ENCODE measurements around the gene PRKAG2.

GRCh38 chr7:151832656-151833055 is 44.3 kb downstream of the PRKAG2 start:
- no peak for TF ChIP-seq CTCF (IDR thresholded peaks at IDR 0.05; ENCODE audit: low read depth, low read length, missing input control)
- TF ChIP-seq SP1 (IDR thresholded peaks at IDR 0.05): no peak
- no peak for TF ChIP-seq GABPA (IDR thresholded peaks at IDR 0.05 in 1 of 2, conservative IDR thresholded peaks at IDR 0.05 in 1 of 2)
- no peak for TF ChIP-seq YY1 (IDR thresholded peaks at IDR 0.05)
- no peak for TF ChIP-seq REST (IDR thresholded peaks at IDR 0.05)
- no peak for TF ChIP-seq RAD21 (IDR thresholded peaks at IDR 0.05)
- no peak for TF ChIP-seq FOXA1 (IDR thresholded peaks at IDR 0.05)
- TF ChIP-seq HNF4A (conservative IDR thresholded peaks at IDR 0.05): no peak
- no peak for TF ChIP-seq JUND (IDR thresholded peaks at IDR 0.05)
- TF ChIP-seq ZBTB33 (IDR thresholded peaks at IDR 0.05): no peak
- TF ChIP-seq MAX (IDR thresholded peaks at IDR 0.05): no peak
- no peak for TF ChIP-seq TAF1 (conservative IDR thresholded peaks at IDR 0.05)
